HG03575 (cell line): ENCODE measurements around the gene ASIC5.

Source experiments
- ATAC-seq: cut with Tn5 transposase; IDR thresholded peaks from one replicate; pipeline ENCODE4 v1.9.1; 2021; ENCODE audit not compliant: unreplicated experiment, insufficient number of reproducible peaks, low FRiP score; ENCODE audit errors: extremely low read depth

The ASIC5 gene

GRCh38 chr4:155885666-155886065, 19.6 kb upstream of the ASIC5 start:
- ATAC-seq: no peak

GRCh38 chr4:155883895-155884294, 17.8 kb upstream of the ASIC5 start:
- no peak for ATAC-seq

GRCh38 chr4:155881555-155881954, 15.5 kb upstream of the ASIC5 start:
- ATAC-seq: no peak

- ATAC-seq: no peak
These were observed 13.7 kb upstream of the ASIC5 start for GRCh38 chr4:155879767-155880166.

GRCh38 chr4:155878611-155879010, 12.5 kb upstream of the ASIC5 start:
- ATAC-seq: no peak

- no peak for ATAC-seq
These were observed 11.9 kb upstream of the ASIC5 start for GRCh38 chr4:155877971-155878370.

- no peak for ATAC-seq
These were observed 9.8 kb upstream of the ASIC5 start for GRCh38 chr4:155875878-155876277.

- ATAC-seq: no peak
These were observed 10.2 kb downstream of the ASIC5 start for GRCh38 chr4:155855897-155856296.

- no peak for ATAC-seq
These were observed 11.4 kb downstream of the ASIC5 start for GRCh38 chr4:155854582-155855226.

GRCh38 chr4:155853189-155853588, 12.9 kb downstream of the ASIC5 start:
- ATAC-seq: no peak

- no peak for ATAC-seq
These were observed 17.0 kb downstream of the ASIC5 start for GRCh38 chr4:155849042-155849441.

- no peak for ATAC-seq
These were observed 19.1 kb downstream of the ASIC5 start for GRCh38 chr4:155846929-155847328.

- no peak for ATAC-seq
These were observed 24.0 kb downstream of the ASIC5 start for GRCh38 chr4:155842080-155842479.

- no peak for ATAC-seq
These were observed 28.8 kb downstream of the ASIC5 start for GRCh38 chr4:155837203-155837796.

GRCh38 chr4:155832664-155833063, 33.4 kb downstream of the ASIC5 start:
- ATAC-seq: no peak

- ATAC-seq: no peak
These were observed 37.4 kb downstream of the ASIC5 start for GRCh38 chr4:155828628-155829027.

- no peak for ATAC-seq
These were observed 43.5 kb downstream of the ASIC5 start for GRCh38 chr4:155822572-155822971.

GRCh38 chr4:155820887-155821518, 45.1 kb downstream of the ASIC5 start:
- no peak for ATAC-seq

- ATAC-seq: no peak
These were observed 47.0 kb downstream of the ASIC5 start for GRCh38 chr4:155819066-155819465.

- no peak for ATAC-seq
These were observed 47.4 kb downstream of the ASIC5 start for GRCh38 chr4:155818639-155819038.
